HG03196 (cell line): ENCODE measurements around the gene VWCE.

Source experiments
- ATAC-seq: cut with Tn5 transposase; IDR thresholded peaks from one replicate; pipeline ENCODE4 v1.9.1; 2021; ENCODE audit not compliant: unreplicated experiment

VWCE gene

GRCh38 chr11:61331651-61332050 lies 36.5 kb upstream of the VWCE start:
- ATAC-seq = no peak

GRCh38 chr11:61329871-61330270 lies 34.8 kb upstream of the VWCE start:
- ATAC-seq = no peak

- no peak for ATAC-seq
Measured at GRCh38 chr11:61328351-61328750, 33.2 kb upstream of the VWCE start.

GRCh38 chr11:61327669-61328071 lies 32.6 kb upstream of the VWCE start:
- ATAC-seq = no peak

GRCh38 chr11:61325649-61326414 lies 30.7 kb upstream of the VWCE start:
- no peak for ATAC-seq

- no peak for ATAC-seq
Measured at GRCh38 chr11:61315260-61315659, 20.1 kb upstream of the VWCE start.

- ATAC-seq = no peak
Measured at GRCh38 chr11:61310749-61311148, 15.6 kb upstream of the VWCE start.

- ATAC-seq = no peak
Measured at GRCh38 chr11:61309739-61310138, 14.6 kb upstream of the VWCE start.

- ATAC-seq = no peak
Measured at GRCh38 chr11:61309141-61309540, 14.0 kb upstream of the VWCE start.

- no peak for ATAC-seq
Measured at GRCh38 chr11:61307354-61307753, 12.2 kb upstream of the VWCE start.

- ATAC-seq = no peak
Measured at GRCh38 chr11:61306221-61306620, 11.1 kb upstream of the VWCE start.

- no peak for ATAC-seq
Measured at GRCh38 chr11:61305417-61305816, 10.3 kb upstream of the VWCE start.

GRCh38 chr11:61303725-61304124 lies 8.6 kb upstream of the VWCE start:
- no peak for ATAC-seq

- ATAC-seq = no peak
Measured at GRCh38 chr11:61302550-61302949, 7.4 kb upstream of the VWCE start.

- ATAC-seq = no peak
Measured at GRCh38 chr11:61298663-61299244, 3.6 kb upstream of the VWCE start.

GRCh38 chr11:61297746-61298145 lies 2.6 kb upstream of the VWCE start:
- no peak for ATAC-seq

- no peak for ATAC-seq
Measured at GRCh38 chr11:61297341-61297740, 2.2 kb upstream of the VWCE start.

- ATAC-seq = no peak
Measured at GRCh38 chr11:61295596-61295926, 445 bp upstream of the VWCE start.

- ATAC-seq = peak; percentile 30
Measured at GRCh38 chr11:61293867-61294716, 1.0 kb downstream of the VWCE start.

- ATAC-seq = no peak
Measured at GRCh38 chr11:61292356-61292755, 2.8 kb downstream of the VWCE start.

GRCh38 chr11:61290905-61291690 lies 4.0 kb downstream of the VWCE start:
- ATAC-seq = no peak
